ENCODE results near the gene ENPP4.
"Not testable (repeated sequence)": the region's sequence is repeated elsewhere in the genome, so short reads cannot be mapped to it uniquely, and the experiment has no call there.

ENPP4 gene

DNA sequence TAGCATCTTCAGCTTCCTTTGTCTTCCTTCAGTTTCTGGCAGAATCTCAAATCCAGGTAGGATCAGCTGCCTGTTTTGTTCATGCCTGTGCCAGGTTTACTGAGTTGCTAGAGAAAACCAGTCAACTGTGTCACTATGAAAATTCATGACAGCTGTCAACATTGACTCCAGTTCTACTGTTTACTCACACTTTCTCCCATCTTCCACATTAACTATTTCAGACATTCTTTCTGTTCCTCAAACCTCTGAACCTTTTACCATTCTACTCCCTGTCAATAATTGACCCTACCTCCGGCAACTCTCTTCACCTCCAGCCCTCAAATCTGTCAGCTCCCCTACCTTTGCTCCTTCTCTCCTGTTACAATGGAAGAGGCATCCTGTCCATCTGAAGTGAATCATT lies 8.5 kb downstream of the ENPP4 start:
- ATAC-seq (replicated peaks), result no peak
- Mint-ChIP-seq H3K4me3 (peak overlapping the region in 1 of 2 donors; percentile 5), H3K4me1 (ENCODE audit: low read depth in 2 of 2) (peaks cover 38 to 66% of the 10 kb centered on the region in 2 donors), H3K36me3 (ENCODE audit: insufficient read depth) (peaks cover 10% of the 10 kb centered on the region), H3K9me3 (no peaks in the 10 kb centered on the region), H3K27ac (peak overlapping the region in 1 of 2 donors; percentile 23), H3K27me3 (no peaks in the 10 kb centered on the region)
- DNase-seq, result no peak

GRCh38 chr6:46144270-46144669 lies 14.5 kb downstream of the ENPP4 start:
- ATAC-seq (replicated peaks), result no peak
- H3K4me3 Mint-ChIP-seq, result no peak overlapping the region
- H3K27ac Mint-ChIP-seq, result peak overlapping the region in 1 of 2 donors; percentile 31
- no peak for DNase-seq
- peaks cover 11% of the 10 kb centered on the region for H3K36me3 Mint-ChIP-seq (ENCODE audit: insufficient read depth)
- no peaks in the 10 kb centered on the region for H3K9me3 Mint-ChIP-seq
- no peaks in the 10 kb centered on the region for H3K27me3 Mint-ChIP-seq
- peaks cover 6 to 18% of the 10 kb centered on the region in 2 donors for H3K4me1 Mint-ChIP-seq (ENCODE audit: low read depth in 2 of 2)

DNA sequence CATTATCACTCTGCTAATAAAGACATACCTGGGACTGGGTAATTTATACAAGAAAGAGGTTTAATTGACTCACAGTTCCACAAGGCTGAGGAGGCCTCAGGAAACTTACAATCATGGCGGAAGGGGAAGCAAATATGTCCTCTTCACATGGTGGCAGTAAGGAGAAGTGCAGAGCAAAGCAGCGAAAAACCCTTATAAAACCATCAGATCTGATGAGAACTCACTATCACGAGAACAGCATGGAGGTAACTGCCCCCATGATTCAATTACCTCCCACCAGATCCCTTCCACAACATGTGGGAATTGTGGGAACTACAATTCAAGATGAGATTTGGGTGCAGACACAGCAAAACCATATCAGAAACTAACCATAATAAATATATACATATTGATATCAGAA lies 19.3 kb downstream of the ENPP4 start:
- not testable (repeated sequence) for H3K4me3 Mint-ChIP-seq; H3K36me3 Mint-ChIP-seq (ENCODE audit: insufficient read depth); H3K4me1 Mint-ChIP-seq (ENCODE audit: low read depth in 2 of 2); DNase-seq; H3K9me3 Mint-ChIP-seq; H3K27me3 Mint-ChIP-seq; ATAC-seq (replicated peaks)
- peak overlapping the region in 1 of 2 donors; percentile 62 for H3K27ac Mint-ChIP-seq

GRCh38 chr6:46156701-46157100 lies 26.9 kb downstream of the ENPP4 start:
- Mint-ChIP-seq H3K27ac (no peak overlapping the region), H3K36me3 (ENCODE audit: insufficient read depth) (peaks cover 3% of the 10 kb centered on the region), H3K4me3 (no peak overlapping the region), H3K27me3 (no peaks in the 10 kb centered on the region), H3K4me1 (ENCODE audit: low read depth in 2 of 2) (peaks cover 0 to 8% of the 10 kb centered on the region in 2 donors), H3K9me3 (no peaks in the 10 kb centered on the region)
- DNase-seq (no peak), ATAC-seq (replicated peaks) (no peak)

GRCh38 chr6:46159229-46159628 lies 29.4 kb downstream of the ENPP4 start:
- Mint-ChIP-seq H3K4me1 (ENCODE audit: low read depth in 2 of 2) (peaks cover 0 to 8% of the 10 kb centered on the region in 2 donors), H3K4me3 (no peak overlapping the region), H3K27ac (no peak overlapping the region), H3K27me3 (no peaks in the 10 kb centered on the region), H3K36me3 (ENCODE audit: insufficient read depth) (peaks cover 8% of the 10 kb centered on the region), H3K9me3 (no peaks in the 10 kb centered on the region)
- ATAC-seq (replicated peaks) (no peak), DNase-seq (no peak)

- Mint-ChIP-seq H3K4me1 (ENCODE audit: low read depth in 2 of 2) (peaks cover 0 to 4% of the 10 kb centered on the region in 2 donors), H3K27ac (no peak overlapping the region), H3K36me3 (ENCODE audit: insufficient read depth) (peaks cover 8% of the 10 kb centered on the region), H3K9me3 (no peaks in the 10 kb centered on the region), H3K27me3 (no peaks in the 10 kb centered on the region), H3K4me3 (no peak overlapping the region)
- no peak for ATAC-seq (replicated peaks)
- DNase-seq, result no peak
Observed at GRCh38 chr6:46160102-46160501, 30.3 kb downstream of the ENPP4 start.

GRCh38 chr6:46170357-46171289 lies 40.8 kb downstream of the ENPP4 start, which contains the start of gene ENPP5:
TSS of gene ENPP5 (minus strand) at chr6:46170980. CDS start at chr6:46168262, 2,718 bp downstream.
- peak within 1 kb of the TSS; percentile 82 to 90 for H3K27ac Mint-ChIP-seq
- no peaks in the 10 kb centered on the region for H3K9me3 Mint-ChIP-seq
- ATAC-seq (replicated peaks) (peak; percentile 78), DNase-seq (peak; percentile 62 to 69 (median 64))
- H3K27me3 Mint-ChIP-seq, result no peaks in the 10 kb centered on the region
- H3K4me3 Mint-ChIP-seq, result peak within 1 kb of the TSS; percentile 93
- H3K4me1 Mint-ChIP-seq (ENCODE audit: low read depth in 2 of 2), result peaks cover 27 to 62% of the 10 kb centered on the region in 2 donors
- peaks cover 8% of the 10 kb centered on the region for H3K36me3 Mint-ChIP-seq (ENCODE audit: insufficient read depth)

DNA sequence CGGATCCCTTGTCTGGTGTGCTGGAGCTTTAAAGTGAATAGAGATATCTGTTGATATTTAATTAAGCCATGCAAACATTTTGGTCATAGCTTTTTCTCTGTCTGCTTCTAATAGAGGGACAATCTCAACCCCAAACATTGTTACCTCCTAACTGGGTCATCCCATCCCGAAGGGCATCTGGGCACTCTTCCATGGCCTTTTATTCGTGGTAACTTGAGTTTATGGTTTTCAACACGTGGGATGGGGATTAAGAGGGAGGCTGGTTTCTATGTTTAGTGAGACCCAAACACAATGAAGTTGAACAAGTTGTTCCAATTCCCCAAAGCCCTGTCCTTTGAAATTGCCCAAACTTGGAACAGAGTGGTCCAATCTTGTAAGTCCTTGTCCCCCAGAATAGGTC lies 42.4 kb downstream of the ENPP4 start:
- Mint-ChIP-seq H3K9me3 (no peaks in the 10 kb centered on the region), H3K4me3 (peak overlapping the region in 1 of 2 donors; percentile 10), H3K27ac (no peak overlapping the region), H3K27me3 (no peaks in the 10 kb centered on the region), H3K36me3 (ENCODE audit: insufficient read depth) (peaks cover 8% of the 10 kb centered on the region), H3K4me1 (ENCODE audit: low read depth in 2 of 2) (peaks cover 37 to 61% of the 10 kb centered on the region in 2 donors)
- no peak for ATAC-seq (replicated peaks)
- DNase-seq, result no peak

GRCh38 chr6:46174904-46175303 lies 45.1 kb downstream of the ENPP4 start:
- H3K9me3 Mint-ChIP-seq, result no peaks in the 10 kb centered on the region
- peaks cover 41 to 58% of the 10 kb centered on the region in 2 donors for H3K4me1 Mint-ChIP-seq (ENCODE audit: low read depth in 2 of 2)
- H3K36me3 Mint-ChIP-seq (ENCODE audit: insufficient read depth), result peaks cover 8% of the 10 kb centered on the region
- H3K27ac Mint-ChIP-seq, result peak overlapping the region; percentile 99
- peak; percentile 47 for ATAC-seq (replicated peaks)
- H3K4me3 Mint-ChIP-seq, result peak overlapping the region; percentile 78 to 80
- H3K27me3 Mint-ChIP-seq, result no peaks in the 10 kb centered on the region
- peak; percentile 19 to 29 (median 28) for DNase-seq

DNA sequence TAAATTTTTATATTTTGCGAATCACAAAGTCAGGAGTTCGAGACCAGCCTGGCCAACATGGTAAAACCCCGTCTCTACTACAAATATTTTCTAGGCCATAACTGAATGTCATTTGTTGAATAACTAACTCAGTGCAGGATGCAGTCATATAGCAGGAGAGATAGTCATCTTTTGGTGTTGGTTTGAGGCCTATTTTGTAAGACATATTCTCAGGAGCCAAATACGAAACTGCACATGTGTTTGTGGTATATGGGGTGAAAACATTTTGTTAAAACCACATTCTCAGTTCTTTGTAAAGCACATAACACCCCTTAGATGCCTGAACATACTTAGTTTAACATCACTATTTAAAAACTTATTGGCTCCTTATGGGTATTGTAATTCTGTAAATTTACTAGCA lies 45.7 kb downstream of the ENPP4 start:
- Mint-ChIP-seq H3K9me3 (no peaks in the 10 kb centered on the region), H3K4me1 (ENCODE audit: low read depth in 2 of 2) (peaks cover 37 to 52% of the 10 kb centered on the region in 2 donors), H3K36me3 (ENCODE audit: insufficient read depth) (peaks cover 8% of the 10 kb centered on the region), H3K27me3 (no peaks in the 10 kb centered on the region), H3K4me3 (peak overlapping the region; percentile 78 to 80), H3K27ac (peak overlapping the region; percentile 99)
- DNase-seq (peak; percentile 25 to 34 (median 26)), ATAC-seq (replicated peaks) (peak; percentile 84)

DNA sequence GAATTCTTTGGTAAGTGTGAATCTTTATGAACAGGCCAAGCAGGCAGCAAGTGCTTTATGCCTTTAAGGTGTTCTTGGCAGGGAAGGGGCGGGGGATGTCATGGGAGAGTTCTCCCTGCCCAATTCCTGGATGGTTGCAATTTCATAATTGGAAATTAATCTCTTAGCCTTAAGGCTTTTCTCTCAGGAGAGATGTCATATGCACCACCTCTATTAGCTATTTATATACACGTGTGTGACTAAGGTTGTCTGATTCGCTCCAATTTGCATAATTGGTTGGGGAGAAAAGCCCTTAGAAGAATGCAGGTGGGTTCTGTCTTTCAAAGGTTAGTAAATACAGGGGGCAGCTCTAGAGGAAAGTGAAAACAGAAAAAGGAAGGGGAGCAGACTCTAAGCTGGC lies 46.2 kb downstream of the ENPP4 start:
- no peaks in the 10 kb centered on the region for H3K9me3 Mint-ChIP-seq
- H3K27me3 Mint-ChIP-seq, result no peaks in the 10 kb centered on the region
- ATAC-seq (replicated peaks), result no peak
- DNase-seq, result no peak
- H3K27ac Mint-ChIP-seq, result peak overlapping the region in 1 of 2 donors; percentile 99
- peaks cover 8% of the 10 kb centered on the region for H3K36me3 Mint-ChIP-seq (ENCODE audit: insufficient read depth)
- peaks cover 33 to 49% of the 10 kb centered on the region in 2 donors for H3K4me1 Mint-ChIP-seq (ENCODE audit: low read depth in 2 of 2)
- H3K4me3 Mint-ChIP-seq, result peak overlapping the region; percentile 78 to 80

- DNase-seq, result no peak
- peaks cover 0 to 1% of the 10 kb centered on the region in 2 donors for H3K9me3 Mint-ChIP-seq
- ATAC-seq (replicated peaks), result no peak
- H3K27me3 Mint-ChIP-seq, result peaks cover 24 to 33% of the 10 kb centered on the region in 2 donors
- H3K27ac Mint-ChIP-seq, result no peak overlapping the region
- no peaks in the 10 kb centered on the region for H3K4me1 Mint-ChIP-seq (ENCODE audit: low read depth in 2 of 2)
- H3K36me3 Mint-ChIP-seq (ENCODE audit: insufficient read depth), result no peaks in the 10 kb centered on the region
- H3K4me3 Mint-ChIP-seq, result no peak overlapping the region
Observed at GRCh38 chr6:46184114-46184513, 54.3 kb downstream of the ENPP4 start.

- Mint-ChIP-seq H3K4me3 (no peak overlapping the region), H3K27ac (no peak overlapping the region), H3K9me3 (peaks cover 0 to 1% of the 10 kb centered on the region in 2 donors), H3K4me1 (ENCODE audit: low read depth in 2 of 2) (no peaks in the 10 kb centered on the region), H3K36me3 (ENCODE audit: insufficient read depth) (no peaks in the 10 kb centered on the region), H3K27me3 (peaks cover 24 to 33% of the 10 kb centered on the region in 2 donors)
- ATAC-seq (replicated peaks) (no peak), DNase-seq (no peak)
Observed at GRCh38 chr6:46186583-46186982, 56.8 kb downstream of the ENPP4 start.

DNA sequence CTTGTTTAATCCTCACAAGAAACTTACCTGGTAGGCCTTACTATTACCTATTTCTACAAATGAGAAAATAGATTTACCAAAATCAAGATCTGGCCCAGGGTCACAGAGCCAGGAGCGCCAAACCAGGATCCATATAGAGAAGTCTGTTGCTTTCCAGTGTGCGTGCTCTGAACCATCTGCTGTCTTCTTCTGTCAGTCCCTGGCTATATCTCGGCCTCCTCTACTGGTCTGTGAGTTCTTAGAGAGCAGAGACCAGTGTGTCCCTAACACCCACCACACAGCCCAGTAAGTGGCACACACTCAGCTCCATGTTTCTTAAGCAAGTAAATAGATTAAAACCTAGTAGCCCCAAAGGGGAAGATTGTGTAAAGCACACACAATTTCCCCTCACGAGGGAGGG lies 59.9 kb downstream of the ENPP4 start:
- Mint-ChIP-seq H3K27me3 (peaks cover 16 to 20% of the 10 kb centered on the region in 2 donors), H3K27ac (no peak overlapping the region), H3K36me3 (ENCODE audit: insufficient read depth) (no peaks in the 10 kb centered on the region), H3K4me1 (ENCODE audit: low read depth in 2 of 2) (peaks cover 0 to 2% of the 10 kb centered on the region in 2 donors), H3K4me3 (no peak overlapping the region), H3K9me3 (no peaks in the 10 kb centered on the region)
- no peak for DNase-seq
- no peak for ATAC-seq (replicated peaks)

Measured in effector memory CD8-positive, alpha-beta T cell (primary cell).